GM19238 (cell line): ENCODE data around the gene TRIM8.

ENCODE experiments used
- DNase-seq: peaks from one replicate; pipeline ENCODE4 v3.0.0; 2011; ENCODE audit warnings: low spot score; ENCODE audit not compliant: insufficient read length

TRIM8 gene

DNA sequence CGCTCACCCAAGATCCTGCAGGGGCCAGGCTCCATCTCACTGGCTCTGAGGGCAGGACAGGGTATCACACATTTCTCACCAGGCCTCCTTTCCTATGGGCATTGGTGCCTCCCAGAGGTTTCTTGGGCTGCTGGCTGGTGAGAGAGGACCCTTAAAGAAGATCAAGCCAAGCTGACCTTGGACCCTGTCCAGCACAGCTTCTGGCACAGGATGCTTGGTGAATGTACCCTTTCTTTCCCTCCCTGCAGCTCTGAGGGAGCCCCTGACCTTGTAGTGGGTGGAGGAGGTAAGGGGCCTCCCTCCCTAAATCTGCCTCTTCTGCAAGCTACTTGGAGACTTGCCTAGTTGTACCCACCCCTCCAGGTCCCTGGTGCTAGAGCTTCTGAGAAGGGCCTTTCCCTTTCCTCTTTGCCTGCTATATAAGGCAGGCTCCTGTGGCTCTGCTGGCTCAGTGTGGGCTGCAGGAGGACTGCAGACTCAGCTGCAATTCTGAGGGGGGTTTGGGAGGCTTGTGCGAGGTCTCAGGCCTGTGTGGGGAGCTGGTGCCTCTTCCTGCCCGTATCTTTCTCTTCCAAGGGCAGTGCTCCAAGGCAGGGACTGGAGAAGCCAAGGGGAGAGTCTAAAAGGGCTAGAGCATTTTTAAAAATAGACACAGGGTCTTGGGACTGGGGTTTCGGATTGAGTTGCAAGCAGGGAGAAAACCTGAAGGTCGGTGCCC, 11.7 kb upstream of the TRIM8 start:
- DNase-seq: no peak

DNA sequence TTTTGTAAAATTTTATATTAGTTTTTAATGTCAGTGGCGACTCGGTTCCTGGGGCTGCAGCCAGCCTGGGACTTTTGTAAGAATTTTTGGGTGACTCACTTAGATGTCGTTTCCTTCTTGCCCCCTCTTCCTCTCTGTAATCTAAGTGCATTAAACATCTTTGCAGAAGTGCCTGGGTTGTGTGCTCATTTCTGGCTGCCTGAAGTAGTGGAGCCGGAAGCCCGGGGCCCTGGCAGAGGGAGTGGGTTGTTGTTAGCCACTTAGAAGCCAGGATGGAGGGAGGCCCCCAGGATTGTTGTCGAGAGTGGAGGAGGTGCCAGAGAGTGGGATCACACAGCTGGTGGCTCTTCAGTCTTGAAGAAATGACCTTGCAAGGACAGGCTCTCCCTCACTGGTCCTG, 11.0 kb upstream of the TRIM8 start:
- no peak for DNase-seq

DNA sequence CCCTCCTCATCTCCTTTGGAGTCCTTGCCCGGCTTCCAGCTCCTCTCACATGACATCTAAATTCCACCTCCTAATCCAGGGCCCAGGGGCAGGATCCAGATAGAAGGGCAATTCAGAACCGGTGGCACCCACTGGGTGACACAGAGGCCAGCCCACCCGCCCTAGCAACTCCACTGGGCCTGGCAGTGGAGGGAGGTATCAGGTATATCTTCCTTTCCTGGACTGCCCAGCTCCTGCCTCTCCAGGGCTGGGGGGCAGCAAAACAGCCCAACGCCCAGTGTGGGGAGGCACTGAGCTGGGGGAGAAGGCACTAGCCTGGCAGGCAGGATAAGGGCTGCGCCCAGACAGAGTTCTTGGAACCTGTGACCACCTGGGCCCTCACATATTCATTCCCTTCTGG, 10.4 kb upstream of the TRIM8 start:
- no peak for DNase-seq

DNA sequence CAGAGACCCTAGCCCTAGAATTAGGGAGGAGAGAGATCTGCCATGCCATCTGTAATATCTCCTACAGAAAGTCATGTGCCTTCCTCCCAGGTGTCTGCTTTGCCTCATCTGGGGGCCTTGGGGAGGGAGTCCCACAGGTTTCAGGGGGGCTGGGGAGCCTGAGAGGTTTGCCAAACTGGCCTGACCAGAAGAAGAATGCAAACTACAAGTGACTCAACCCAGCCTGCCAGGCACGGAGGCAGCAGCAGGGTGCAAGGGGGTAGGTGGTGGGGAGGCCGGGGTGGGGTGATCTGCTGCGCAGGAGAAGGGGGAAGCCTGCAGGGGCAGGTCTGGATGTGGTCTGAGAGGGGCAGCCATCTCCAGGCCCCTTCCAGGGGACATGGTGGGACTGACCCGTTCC, 9.6 kb upstream of the TRIM8 start:
- no peak for DNase-seq

DNA sequence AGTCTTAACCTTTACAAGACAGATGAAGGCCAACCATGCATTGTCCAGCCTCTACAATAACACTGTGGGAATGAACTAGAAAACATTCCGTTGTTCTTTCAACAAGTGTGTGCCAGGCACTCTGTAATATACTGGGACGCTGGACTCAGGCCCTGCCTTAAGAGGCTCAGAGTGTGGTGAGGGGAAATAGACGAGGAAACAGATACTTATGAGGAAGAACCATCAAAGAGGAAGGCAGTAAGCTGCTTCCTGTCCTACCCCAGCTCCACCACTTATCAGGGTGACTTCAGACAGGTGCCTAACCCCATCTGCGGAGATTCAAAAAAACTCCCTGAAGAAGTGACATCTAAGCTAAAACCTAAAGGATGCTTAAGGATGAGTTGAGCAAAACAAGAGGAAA, 8.9 kb upstream of the TRIM8 start:
- DNase-seq: no peak

DNA sequence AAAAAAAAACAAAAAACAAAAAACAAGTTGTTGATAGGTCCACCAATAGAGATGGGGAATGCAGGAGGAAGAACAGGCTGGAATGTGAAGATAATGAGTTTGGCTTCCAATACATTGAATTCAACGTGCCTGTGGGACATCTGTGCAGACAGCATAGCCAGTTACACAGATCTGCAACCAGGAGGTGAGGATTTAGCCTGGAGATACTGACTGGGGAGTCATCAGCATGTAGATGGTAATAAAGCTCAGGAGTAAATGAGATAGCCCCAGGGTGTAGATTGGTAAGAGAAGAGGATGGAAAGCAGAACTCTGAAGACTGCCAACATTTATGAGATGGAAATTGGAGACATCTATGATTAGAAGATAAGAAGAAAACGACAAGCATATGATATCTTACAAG, 4.7 kb upstream of the TRIM8 start:
- no peak for DNase-seq

DNA sequence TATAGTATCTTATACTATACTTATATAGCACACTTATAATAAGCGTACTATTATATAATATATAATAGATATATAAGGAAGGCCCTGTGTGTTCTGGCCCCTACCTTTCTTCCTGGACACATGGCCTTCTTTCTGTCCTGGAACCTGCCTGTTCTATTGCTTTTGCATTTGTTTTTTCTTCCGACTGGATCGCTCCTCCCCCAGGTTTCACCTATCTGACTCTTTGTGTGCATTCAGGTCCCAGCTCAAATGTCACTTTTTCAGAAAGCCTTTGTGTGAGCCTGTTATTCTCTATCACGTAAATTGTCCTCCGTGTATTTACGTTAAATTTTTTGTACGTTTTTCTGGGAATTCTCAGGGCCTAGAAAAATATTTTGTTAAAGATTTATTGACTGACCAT, 2.9 kb upstream of the TRIM8 start:
- no peak for DNase-seq

DNA sequence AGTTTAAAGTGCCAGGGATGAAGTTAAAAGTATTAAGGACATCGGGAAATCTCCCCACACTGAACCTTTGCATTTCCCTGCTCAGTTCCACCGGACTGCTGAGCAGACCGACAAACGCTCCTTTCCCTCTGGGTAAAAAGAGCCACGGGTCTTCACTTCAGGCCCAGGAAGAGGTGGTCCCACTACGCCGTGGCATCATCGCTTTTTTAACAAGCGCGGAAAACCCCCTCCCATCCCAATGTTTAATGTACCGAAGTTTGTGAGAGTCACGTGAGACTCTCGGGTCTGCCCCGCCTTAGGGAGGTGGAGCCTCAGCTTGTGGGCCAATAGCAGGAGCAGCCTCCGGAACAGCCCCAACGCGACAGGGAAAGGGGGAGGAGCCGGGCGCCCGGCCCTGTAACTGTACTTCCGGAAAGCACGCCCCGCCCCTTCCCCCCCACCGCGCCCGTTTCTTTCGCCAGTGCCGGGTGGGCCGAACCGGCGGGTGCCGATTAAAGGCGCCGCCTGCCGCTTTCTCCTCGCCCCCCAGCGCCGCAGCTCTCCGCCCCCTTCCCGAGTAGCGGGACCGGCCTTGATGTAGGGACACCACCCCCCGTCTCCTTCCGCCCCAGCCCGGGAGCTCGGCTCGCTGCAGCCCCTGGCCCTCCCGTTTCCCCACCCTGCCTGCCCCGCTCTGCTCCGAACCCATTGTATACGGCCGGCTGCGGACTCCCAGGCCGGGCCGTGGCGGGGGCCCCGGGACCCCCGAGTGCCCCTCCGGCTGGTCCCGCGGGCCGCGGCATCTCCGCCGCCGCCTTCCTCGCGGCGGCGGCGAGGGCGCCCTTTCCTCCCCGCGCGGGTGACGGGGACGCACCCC, 2.2 kb upstream of the TRIM8 start:
- peak; percentile 91 for DNase-seq

DNA sequence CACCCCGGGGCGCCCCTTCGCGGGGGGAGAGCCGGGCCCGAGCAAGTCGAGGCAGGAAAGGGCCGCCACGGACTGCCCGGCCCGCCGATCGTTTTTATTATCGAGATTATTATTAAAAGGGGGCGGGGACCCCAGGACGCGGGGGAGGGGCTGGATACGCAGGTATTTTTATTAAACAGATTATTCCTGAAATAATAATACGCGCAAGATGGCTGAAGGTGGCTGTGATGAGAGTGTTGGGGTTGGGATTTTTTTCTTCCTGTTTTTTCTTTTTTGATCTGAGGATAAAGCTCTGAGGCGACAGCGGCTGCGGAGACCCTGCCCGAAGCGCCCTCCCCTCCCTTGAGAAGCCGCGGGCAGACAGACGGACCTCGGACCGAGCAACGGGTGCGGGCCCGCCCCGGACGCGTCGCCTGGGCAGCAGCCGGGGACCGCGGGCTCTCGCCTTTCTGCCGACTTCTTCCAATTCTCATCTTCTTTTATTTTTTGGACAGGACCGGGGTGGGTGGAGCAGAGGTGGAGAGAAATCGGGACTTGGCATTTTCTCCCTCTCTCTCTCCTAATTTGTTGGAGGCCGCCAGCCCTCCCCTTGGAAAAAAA, 1.4 kb upstream of the TRIM8 start:
- DNase-seq: no peak

DNA sequence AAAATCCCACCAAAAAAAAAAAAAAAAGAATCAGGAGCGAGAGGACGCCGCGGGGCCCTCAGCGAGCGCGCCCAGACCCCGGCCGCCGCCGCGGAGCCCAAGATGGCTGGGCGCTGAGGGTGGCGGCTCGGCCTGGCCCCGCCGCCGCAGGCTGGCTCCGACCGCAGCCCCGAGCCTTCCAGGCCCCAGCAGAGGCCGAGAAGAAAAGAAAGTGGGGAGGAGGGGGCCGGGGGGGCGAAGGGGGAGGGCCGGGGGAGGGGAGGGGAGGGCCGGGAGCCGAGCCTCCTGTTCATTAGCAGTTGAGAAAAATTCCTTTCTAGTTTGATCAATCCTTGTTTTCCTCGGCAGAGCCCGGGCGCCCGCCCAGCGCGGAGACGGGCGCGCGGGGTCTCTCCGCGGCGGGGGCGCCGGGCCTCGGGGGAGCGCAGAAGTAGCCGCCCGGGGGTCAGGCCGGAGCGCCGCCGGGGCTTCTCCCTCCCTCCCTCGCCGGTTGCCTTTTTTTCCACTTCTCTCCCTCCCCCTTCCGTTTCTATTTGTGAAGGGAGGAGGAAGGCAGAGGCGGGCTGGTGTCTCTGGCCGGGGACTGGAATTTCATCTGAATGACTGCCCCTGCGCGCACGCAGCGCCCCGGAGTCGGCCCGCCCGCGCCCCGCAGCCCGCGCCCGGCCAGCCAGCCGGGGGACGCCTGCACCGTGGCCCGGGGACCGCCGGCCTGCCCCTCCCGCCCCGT, 778 bp upstream of the TRIM8 start:
- DNase-seq: no peak

DNA sequence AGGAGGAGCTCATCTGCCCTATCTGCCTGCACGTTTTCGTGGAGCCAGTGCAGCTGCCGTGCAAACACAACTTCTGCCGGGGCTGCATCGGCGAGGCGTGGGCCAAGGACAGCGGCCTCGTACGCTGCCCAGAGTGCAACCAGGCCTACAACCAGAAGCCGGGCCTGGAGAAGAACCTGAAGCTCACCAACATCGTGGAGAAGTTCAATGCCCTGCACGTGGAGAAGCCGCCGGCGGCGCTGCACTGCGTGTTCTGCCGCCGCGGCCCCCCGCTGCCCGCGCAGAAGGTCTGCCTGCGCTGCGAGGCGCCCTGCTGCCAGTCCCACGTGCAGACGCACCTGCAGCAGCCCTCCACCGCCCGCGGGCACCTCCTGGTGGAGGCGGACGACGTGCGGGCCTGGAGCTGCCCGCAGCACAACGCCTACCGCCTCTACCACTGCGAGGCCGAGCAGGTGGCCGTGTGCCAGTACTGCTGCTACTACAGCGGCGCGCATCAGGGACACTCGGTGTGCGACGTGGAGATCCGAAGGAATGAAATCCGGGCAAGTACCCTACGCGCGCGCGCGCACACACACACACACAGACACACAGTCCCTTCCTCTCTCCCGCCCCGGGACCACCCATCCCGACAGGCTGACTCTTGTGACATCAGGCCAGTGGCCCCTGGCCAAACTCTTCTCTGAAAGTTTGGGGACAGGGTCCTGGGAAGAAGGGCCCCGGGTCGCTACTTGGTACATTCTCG, 538 bp downstream of the TRIM8 start:
- DNase-seq: no peak

DNA sequence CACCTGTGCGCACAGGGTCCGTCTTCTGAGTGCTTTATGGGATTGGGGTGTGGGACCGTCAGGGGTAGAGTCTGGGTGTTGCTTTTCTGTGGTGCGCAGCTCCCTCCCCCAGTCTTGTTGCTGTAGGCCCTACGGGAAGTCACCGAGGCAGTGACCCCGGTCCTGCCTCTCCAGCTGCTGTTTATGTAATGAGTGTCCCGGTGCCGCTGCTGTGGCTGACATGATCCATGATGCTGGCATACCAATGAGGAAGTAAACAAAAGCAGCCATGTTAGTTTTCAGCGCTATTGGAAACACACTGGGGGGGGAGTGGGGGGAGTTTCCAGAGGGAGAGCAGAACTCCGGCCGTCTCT, 1.1 kb downstream of the TRIM8 start:
- no peak for DNase-seq

DNA sequence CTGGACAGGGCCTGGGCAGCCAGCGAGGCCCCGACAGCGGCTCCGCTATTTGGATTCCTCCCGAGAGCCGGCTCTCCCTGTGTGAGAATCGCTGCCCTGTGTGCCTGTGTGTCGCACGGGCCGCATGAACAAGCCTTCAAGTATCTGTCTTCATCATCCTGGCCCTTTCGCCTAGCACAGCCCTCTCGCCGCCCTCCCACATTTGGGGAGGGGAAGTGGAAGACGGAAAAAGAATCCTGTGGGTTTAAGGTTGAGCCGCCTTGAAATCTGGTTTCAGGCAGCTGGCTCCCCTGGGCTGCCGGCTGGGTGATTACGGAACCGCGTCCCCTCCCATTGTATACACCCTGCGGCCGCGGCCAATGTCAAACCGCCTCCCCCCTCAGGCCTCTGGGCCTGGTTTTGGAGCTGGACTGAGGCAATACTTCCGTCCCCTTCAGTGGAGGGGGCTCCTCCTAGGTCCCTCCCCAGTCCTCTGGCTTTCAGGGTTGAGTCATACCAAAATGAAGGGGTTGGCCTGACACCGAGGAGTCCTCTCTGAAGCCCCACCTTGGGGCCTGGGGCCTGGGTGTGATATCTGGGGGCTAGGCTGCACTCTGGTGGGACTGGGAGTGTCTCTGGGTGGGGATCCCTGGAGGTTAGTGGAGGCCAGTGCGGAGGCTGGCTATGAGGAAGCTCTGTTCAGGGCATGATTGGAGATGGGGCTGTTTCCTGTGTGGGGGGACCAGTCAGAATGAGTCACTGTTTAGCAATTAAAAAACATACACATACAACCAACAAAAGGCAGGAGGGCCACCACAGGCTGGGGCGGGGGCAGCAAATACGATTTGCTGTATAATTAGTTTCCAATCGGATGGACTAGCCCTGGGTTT, 1.7 kb downstream of the TRIM8 start:
- DNase-seq: peak; percentile 72

DNA sequence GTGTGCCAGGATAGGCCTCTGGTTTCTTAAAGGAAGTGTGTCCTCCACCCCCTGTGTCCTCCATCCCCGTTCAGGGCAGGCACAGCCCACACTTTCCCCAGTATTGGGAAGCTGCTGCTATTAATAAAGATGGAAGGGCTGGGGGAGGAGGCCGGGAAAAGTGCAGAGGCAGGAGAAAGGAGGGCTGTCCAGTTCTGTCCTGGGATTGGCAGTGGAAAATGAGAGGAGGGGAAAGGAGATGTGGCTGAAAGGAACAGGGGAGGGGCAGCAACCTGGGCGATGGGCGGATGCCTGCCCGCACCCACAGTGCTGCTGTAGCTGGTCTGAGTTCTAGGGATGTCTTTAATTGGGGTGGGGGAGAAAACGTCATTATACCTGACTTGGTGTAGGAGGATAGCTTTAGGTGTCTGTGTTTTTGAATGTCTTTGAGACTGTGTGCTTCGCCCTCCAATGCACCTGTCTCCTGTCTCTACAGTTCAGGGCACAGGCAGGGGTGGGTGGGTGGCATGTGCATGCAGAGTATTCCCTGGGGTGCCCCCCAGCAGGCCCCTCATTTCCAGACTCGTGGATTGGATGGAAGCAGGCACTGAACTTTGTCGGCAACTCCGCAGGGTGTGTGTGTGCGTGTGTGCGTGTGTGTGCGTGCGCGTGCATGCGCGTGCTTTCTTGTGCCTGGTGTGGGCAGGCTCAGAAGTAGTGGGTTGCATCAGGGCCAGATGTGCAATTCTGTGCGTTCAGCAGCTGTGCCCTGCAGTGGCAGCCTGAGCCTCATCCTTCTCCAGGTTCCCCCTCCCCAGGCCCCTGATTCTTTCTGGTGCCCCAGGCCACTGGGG, 2.5 kb downstream of the TRIM8 start:
- DNase-seq: no peak

DNA sequence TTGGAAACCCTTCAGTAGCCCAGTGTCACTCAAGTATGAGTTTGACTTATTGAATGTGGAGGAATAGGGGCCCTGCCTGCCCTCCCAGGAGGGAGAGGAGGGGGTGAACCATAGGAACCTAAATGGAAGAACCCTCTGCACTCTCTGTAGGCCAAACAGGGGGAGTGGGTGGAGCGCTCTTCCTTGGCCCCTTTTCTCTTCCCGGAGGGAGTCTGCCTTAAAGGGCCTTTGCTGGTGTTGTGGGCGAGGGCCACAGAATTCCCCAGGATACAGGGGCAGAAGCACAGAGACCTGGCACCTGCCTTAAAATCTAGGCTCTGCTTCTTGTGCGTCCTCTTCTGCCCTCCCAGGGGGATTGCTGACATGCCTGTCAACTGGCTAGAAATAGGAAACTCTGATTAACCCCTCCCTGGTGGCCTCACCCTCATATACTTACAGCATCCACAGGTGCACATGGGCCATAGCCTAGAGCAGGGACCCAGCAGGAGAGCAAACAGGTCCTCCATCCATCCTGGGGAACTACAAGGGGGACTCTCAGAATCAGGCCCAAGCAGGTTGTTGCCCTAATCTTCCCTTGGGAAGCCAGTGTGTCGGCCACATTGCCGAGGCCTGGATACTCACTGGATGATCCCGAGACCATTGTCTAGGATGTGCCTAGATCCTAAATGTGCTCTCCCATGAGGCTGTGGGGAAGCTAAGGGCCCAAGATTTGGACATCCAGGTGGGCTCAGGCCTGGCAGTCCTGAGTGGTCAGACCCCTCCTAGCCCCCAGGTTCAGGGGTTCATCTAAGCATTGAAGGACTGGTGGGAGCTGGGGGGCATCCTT, 3.4 kb downstream of the TRIM8 start:
- no peak for DNase-seq

DNA sequence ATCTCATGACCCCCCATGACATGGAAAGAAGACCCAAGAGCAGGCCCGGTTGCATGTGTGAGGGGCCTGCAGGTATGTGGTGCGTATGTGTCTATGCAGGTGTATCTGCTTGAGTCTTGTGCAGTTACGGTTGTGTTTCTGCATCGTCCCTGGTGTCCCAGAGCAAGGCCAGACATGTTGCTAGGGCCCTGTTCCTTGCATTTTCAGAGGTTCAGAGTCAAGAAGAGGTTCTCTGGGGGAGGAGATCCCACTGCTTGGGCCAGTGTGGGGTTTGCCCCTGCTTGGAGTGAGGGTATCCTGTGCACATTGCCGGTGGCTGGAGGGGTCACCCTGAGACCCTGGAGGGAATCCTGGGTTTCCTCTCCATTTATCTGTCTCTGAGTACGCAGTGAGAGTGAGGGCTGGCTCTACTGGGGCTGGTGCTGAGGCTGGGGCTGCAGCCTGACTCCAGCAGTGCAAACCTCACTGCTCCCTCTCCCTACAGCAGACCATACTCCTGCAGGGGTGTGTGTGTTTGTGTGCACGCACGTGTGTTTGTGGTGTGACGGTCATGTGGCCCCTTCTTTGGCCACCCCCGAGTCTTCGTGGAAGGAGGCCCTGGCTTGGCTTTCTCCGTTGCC, 4.1 kb downstream of the TRIM8 start:
- no peak for DNase-seq

DNA sequence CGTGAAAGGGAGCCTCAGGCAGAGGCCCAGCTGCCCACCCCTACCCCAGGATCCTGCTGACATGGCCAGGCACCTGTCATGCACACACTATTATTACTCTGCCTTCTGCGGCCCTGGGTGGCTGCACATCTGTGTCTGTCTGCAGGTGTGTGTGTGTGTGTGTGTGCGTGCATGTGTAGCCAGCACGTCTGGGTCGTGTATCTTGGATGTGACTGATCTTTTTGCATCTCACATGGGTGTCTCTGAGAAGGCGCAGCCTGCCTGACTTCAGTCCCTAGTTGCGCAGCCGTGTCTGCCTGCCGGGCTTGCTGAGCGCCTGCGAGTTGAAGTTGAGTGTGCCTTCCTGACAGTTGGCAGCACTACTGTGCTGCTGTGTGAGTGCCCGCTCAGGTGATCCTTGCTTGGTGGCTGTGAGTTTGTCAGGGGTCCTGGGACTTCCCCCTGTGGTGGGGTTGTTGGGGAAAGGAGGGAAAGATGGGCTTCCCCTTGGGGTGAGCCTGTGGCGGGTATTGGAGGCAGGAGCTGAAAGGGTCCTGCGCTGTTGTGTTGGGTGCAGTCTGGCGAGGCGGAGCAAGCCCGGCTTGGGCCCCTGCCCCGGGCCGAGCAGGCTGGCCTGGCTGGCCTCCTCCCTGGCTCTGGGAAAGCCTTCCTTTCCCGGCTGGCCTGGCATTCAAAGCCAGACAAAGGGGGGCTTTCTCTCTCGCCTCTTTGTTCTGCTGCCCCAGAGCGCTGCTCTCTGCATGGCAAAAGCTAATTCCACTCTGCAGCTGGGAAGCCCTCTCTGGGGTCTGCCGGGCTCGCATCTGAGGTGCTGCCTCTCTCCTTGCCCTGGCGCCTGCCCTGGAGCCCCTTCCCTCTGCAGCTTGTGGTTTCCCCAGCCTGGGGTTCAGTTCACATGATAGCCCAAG, 4.9 kb downstream of the TRIM8 start:
- no peak for DNase-seq
